ENCODE data around the gene SNX9. TPM values are rescaled to one million over a fixed set of nuclear protein-coding genes. Genes with fewer than 3 reads are reported as not detected.

SNX9 gene
- total and polyA plus RNA-seq, 2 of the 8 experiments (the other 6 are each of a cell fraction or from before 2014, with no cell fraction given) = 11.8 to 23.2 TPM

DNA sequence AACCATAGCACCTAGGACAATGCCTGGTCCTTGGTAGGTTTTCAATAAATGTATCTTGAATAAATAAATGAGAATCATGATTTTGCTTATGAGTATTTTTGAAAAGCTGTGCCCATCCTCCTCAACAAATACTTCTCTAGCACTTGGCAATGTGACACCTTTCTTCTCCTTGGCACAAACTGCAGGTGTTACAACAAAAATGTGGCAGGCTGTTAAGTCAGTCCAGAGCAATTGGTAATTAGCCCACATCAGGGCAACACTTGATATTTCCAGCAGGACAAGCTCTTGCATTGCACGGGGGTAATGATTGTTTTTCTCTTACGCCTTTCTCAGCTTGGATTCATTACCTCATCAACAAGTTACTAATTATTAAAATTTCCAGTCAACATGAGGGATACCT, 31.6 kb upstream of the SNX9 start (continued):
- no peak for TF ChIP-seq JUND (IDR thresholded peaks at IDR 0.05; ENCODE audit: low read length)
- no peak for TF ChIP-seq BCL11A (IDR thresholded peaks at IDR 0.05; ENCODE audit: low read depth in 2 of 2, low read length in 2 of 2)
- TF ChIP-seq KDM4A (IDR thresholded peaks at IDR 0.05; ENCODE audit: low read depth, low read length, severe bottlenecking) = no peak
- TF ChIP-seq, protein P1, sequence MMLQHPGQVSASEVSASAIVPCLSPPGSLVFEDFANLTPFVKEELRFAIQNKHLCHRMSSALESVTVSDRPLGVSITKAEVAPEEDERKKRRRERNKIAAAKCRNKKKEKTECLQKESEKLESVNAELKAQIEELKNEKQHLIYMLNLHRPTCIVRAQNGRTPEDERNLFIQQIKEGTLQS (IDR thresholded peaks at IDR 0.05; ENCODE audit: insufficient read depth, low read depth, low read length) = no peak

Measured in H1 (cell line).